Calu3 (cell line): ENCODE data around the gene ELOB. TPM values are rescaled to one million over a fixed set of nuclear protein-coding genes. Genes with fewer than 3 reads are reported as not detected.

ENCODE experiments used
- BruUV-seq: library from RNA; stranded (reverse); fragments of 400-500 nt; replicated peaks from 2 replicates; lab custom pipeline; 2021; lab: Mats Ljungman, UMichigan
- CTCF ChIA-PET: fragments of 300-600 bp; sonication (Branson Sonifier 250); formaldehyde crosslinking; loops from one replicate; lab custom pipeline; 2022; ENCODE audit warnings: antibody characterized with exemption; lab: Charles Lee
- DNase-seq: peaks from one replicate; pipeline ENCODE4 v3.0.0; 2022
- H3K27ac Mint-ChIP-seq: one replicate; pipeline ENCODE4 v1.8.0; 2022; ENCODE audit warnings: mixed read lengths; ENCODE audit not compliant: unreplicated experiment
- H3K27me3 Mint-ChIP-seq: one replicate; pipeline ENCODE4 v1.8.0; 2022; ENCODE audit warnings: mixed read lengths; ENCODE audit not compliant: unreplicated experiment
- H3K36me3 Mint-ChIP-seq: one replicate; pipeline ENCODE4 v1.8.0; 2022; ENCODE audit warnings: mild to moderate bottlenecking, moderate library complexity, mixed read lengths; ENCODE audit not compliant: insufficient read depth, unreplicated experiment
- H3K4me1 Mint-ChIP-seq: one replicate; pipeline ENCODE4 v1.8.0; 2022; ENCODE audit warnings: mild to moderate bottlenecking, low read depth, mixed read lengths; ENCODE audit not compliant: unreplicated experiment
- H3K4me3 Mint-ChIP-seq: one replicate; pipeline ENCODE4 v1.8.0; 2022; ENCODE audit warnings: mild to moderate bottlenecking, low read depth, moderate library complexity, mixed read lengths; ENCODE audit not compliant: unreplicated experiment
- H3K9me3 Mint-ChIP-seq: one replicate; pipeline ENCODE4 v1.8.0; 2022; ENCODE audit warnings: low read depth, mixed read lengths; ENCODE audit not compliant: unreplicated experiment
- CTCF ChIP-seq: fragments of 200-600 bp; IDR thresholded peaks from one replicate; pipeline ENCODE4 v1.8.0; 2022; ENCODE audit warnings: antibody characterized with exemption; ENCODE audit not compliant: unreplicated experiment
- intact Hi-C: fragments of 100-400 bp; cut with micrococcal nuclease; formaldehyde crosslinking; loops from one replicate; pipeline ENCODE4 v1.10.0; 2022; ENCODE audit not compliant: unreplicated experiment
- total RNA-seq: library from RNA; stranded (reverse); gene quantifications from 2 replicates; pipeline ENCODE4 v1.2.3, GENCODE V29; 2022

ELOB gene
- total RNA-seq, 1 experiment from 2014 or later, result 269 TPM

GRCh38 chr16:2806286-2806685, 29.2 kb upstream of the ELOB start:
- no peak overlapping the region for H3K4me3 Mint-ChIP-seq
- CTCF ChIA-PET, result no interaction called here
- intact Hi-C loops, result no loop called here
- H3K4me1 Mint-ChIP-seq, result no peaks in the 10 kb centered on the region
- peaks cover 4% of the 10 kb centered on the region for H3K36me3 Mint-ChIP-seq
- peaks cover 12% of the 10 kb centered on the region for H3K9me3 Mint-ChIP-seq
- no peak for DNase-seq
- peaks cover 5% of the 10 kb centered on the region for H3K27me3 Mint-ChIP-seq
- BruUV-seq, result no TSS peak
- H3K27ac Mint-ChIP-seq, result no peak overlapping the region
- TF ChIP-seq CTCF, result no peak

- peaks cover 9% of the 10 kb centered on the region for H3K36me3 Mint-ChIP-seq
- no peaks in the 10 kb centered on the region for H3K27me3 Mint-ChIP-seq
- H3K27ac Mint-ChIP-seq, result no peak overlapping the region
- BruUV-seq, result no TSS peak
- CTCF ChIA-PET, result no interaction called here
- no peak for TF ChIP-seq CTCF
- no peak overlapping the region for H3K4me3 Mint-ChIP-seq
- peaks cover 6% of the 10 kb centered on the region for H3K4me1 Mint-ChIP-seq
- DNase-seq, result no peak
- intact Hi-C loops, result no loop called here
- peaks cover 12% of the 10 kb centered on the region for H3K9me3 Mint-ChIP-seq
Observed at GRCh38 chr16:2804728-2805127, 27.6 kb upstream of the ELOB start.

- no TSS peak for BruUV-seq
- CTCF ChIA-PET, result interaction anchor here (0.6 kb wide), 1 partner anchor 77 kb away, joined by 4 read pairs; no protein-coding TSS in a partner anchor
Observed at GRCh38 chr16:2803545-2804195, 26.6 kb upstream of the ELOB start.

GRCh38 chr16:2799859-2800226, 22.8 kb upstream of the ELOB start:
- DNase-seq, result peak; percentile 42
- no TSS peak for BruUV-seq
- peaks cover 7% of the 10 kb centered on the region for H3K9me3 Mint-ChIP-seq
- H3K27ac Mint-ChIP-seq, result peak overlapping the region; percentile 81
- H3K4me1 Mint-ChIP-seq, result peaks cover 29% of the 10 kb centered on the region
- no peaks in the 10 kb centered on the region for H3K27me3 Mint-ChIP-seq
- intact Hi-C loops, result no loop called here
- CTCF ChIA-PET, result interaction anchor here (0.7 kb wide), 1 partner anchor 572 kb away, joined by 4 read pairs; no protein-coding TSS in a partner anchor
- peaks cover 6% of the 10 kb centered on the region for H3K36me3 Mint-ChIP-seq
- no peak overlapping the region for H3K4me3 Mint-ChIP-seq
- no peak for TF ChIP-seq CTCF

More at GRCh38 chr16:2803545-2804195, 26.6 kb upstream of the ELOB start:
- no peak for TF ChIP-seq CTCF
- intact Hi-C loops, result no loop called here
- Mint-ChIP-seq H3K27ac (peak overlapping the region; percentile 58), H3K27me3 (no peaks in the 10 kb centered on the region), H3K4me1 (peaks cover 12% of the 10 kb centered on the region), H3K36me3 (peaks cover 9% of the 10 kb centered on the region), H3K4me3 (no peak overlapping the region), H3K9me3 (peaks cover 12% of the 10 kb centered on the region)
- DNase-seq, result no peak
